Dendritic cell treated with granulocyte-macrophage colony-stimulating factor and Interleukin-4, amounts not matched to agents 40 ng/mL and 50 ng/mL, for 4 days (primary cell): Measurements from ENCODE around the gene GRIK4.

Source experiments
- H3K27ac Mint-ChIP-seq: one replicate; pipeline ENCODE4 v1.8.0; 2022; ENCODE audit warnings: mild to moderate bottlenecking, mixed read lengths
- H3K27me3 Mint-ChIP-seq: one replicate; pipeline ENCODE4 v1.8.0; 2022; ENCODE audit warnings: mild to moderate bottlenecking, mixed read lengths
- H3K36me3 Mint-ChIP-seq: one replicate; pipeline ENCODE4 v1.8.0; 2022; ENCODE audit warnings: low read depth, mixed read lengths
- H3K4me1 Mint-ChIP-seq: one replicate; pipeline ENCODE4 v1.8.0; 2022; ENCODE audit warnings: low read depth, mixed read lengths
- H3K4me3 Mint-ChIP-seq: one replicate; pipeline ENCODE4 v1.8.0; 2022; ENCODE audit warnings: mild to moderate bottlenecking, moderate library complexity, mixed read lengths
- H3K9me3 Mint-ChIP-seq: one replicate; pipeline ENCODE4 v1.8.0; 2022; ENCODE audit warnings: mixed read lengths
- intact Hi-C: fragments of 100-400 bp; cut with micrococcal nuclease; formaldehyde crosslinking; loops from one replicate; pipeline ENCODE4 v1.15.0; 2022

The GRIK4 gene

DNA sequence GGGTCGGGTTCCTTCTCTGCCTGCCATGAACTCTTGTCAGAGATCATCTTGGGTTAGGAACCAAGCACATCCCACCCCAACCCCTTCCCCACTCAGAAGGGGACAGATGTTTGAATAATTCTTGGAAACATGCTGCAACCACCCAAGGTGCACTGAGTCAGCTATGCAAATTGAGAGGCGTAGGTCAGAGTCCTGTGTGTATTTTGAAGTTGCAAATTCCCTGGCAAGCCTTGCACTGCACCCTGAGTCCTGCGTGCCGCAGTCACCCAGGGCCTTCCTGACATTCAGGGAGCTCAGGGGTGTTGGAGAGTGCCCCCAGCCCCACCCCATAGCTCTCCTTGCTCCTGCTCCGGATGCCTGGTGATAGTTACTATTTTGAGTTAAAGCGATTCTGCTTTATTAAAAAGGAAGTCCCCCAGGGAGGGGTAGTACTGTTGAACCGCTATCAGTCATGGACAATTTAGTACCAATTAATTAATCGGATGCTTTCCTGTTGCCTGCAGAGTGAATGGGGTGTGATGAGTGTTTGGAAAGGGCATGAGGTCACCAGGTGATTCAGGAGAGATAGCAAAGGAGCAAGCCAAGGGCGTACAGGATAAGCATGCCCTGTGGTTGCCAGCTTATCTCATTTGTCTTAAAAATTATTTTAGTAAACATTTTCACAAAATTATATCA is 123.7 kb downstream of the GRIK4 start:
- H3K27ac Mint-ChIP-seq, result no peak overlapping the region
- H3K4me3 Mint-ChIP-seq, result no peak overlapping the region
- peaks cover 7% of the 10 kb centered on the region for H3K27me3 Mint-ChIP-seq

GRCh38 chr11:120637131-120637530 is 125.6 kb downstream of the GRIK4 start:
- Mint-ChIP-seq H3K27ac (no peak overlapping the region), H3K36me3 (no peaks in the 10 kb centered on the region), H3K4me3 (no peak overlapping the region), H3K4me1 (no peaks in the 10 kb centered on the region), H3K27me3 (peaks cover 9% of the 10 kb centered on the region), H3K9me3 (no peaks in the 10 kb centered on the region)
- intact Hi-C loops, result no loop called here

More for the DNA sequence above, 123.7 kb downstream of the GRIK4 start:
- Mint-ChIP-seq H3K36me3 (no peaks in the 10 kb centered on the region), H3K9me3 (no peaks in the 10 kb centered on the region), H3K4me1 (no peaks in the 10 kb centered on the region)
- intact Hi-C loops, result no loop called here

- Mint-ChIP-seq H3K36me3 (no peaks in the 10 kb centered on the region), H3K4me3 (no peak overlapping the region), H3K4me1 (no peaks in the 10 kb centered on the region), H3K27ac (no peak overlapping the region), H3K9me3 (no peaks in the 10 kb centered on the region), H3K27me3 (peaks cover 14% of the 10 kb centered on the region)
- intact Hi-C loops, result no loop called here
These were observed 130.8 kb downstream of the GRIK4 start for GRCh38 chr11:120642196-120642894.

- Mint-ChIP-seq H3K4me1 (no peaks in the 10 kb centered on the region), H3K4me3 (no peak overlapping the region), H3K27ac (no peak overlapping the region), H3K27me3 (peaks cover 14% of the 10 kb centered on the region), H3K36me3 (no peaks in the 10 kb centered on the region), H3K9me3 (no peaks in the 10 kb centered on the region)
- intact Hi-C loops, result no loop called here
These were observed 131.7 kb downstream of the GRIK4 start for GRCh38 chr11:120643284-120643683.

DNA sequence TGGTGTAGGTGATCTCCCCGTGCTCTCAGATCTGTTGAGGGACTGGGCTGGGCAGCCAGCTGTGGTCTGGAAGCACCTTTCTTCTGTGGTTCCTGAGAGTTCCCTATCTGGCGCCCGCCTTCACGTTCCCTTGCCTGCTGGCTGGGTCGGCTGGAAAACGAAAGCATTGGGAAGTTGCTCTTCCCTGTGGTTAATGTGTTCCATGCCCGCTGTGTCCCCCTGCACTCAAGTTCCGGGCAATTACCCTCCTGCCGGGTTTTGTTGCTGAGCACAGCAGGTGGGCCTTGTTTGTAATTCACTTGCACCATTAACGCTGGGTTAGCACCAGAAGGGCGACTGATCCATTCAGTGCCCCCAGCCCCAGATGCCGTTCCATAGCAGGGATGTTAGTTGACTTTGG is 134.1 kb downstream of the GRIK4 start:
- Mint-ChIP-seq H3K4me1 (no peaks in the 10 kb centered on the region), H3K36me3 (no peaks in the 10 kb centered on the region), H3K27ac (no peak overlapping the region), H3K4me3 (no peak overlapping the region), H3K9me3 (no peaks in the 10 kb centered on the region), H3K27me3 (peaks cover 13% of the 10 kb centered on the region)
- intact Hi-C loops, result no loop called here

DNA sequence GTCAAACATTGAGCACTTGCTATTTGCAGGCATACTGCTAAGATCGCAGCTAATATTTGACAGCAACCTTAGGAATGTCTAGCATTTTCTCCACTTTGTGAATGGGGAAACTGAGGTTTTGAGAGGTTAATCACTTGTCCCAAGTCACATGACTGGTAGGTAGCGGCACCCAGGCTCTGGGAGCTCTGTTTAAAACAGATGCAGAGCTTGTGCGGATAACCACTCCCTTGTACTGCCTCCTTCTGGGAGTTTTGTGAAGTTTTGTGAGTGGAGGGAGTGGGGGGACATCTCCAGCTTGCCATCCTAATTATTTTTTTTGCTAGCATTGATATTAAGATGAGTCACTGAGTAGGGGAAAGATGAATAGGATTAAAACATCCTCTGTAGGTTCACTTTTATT is 134.7 kb downstream of the GRIK4 start:
- peaks cover 13% of the 10 kb centered on the region for H3K27me3 Mint-ChIP-seq
- no peak overlapping the region for H3K27ac Mint-ChIP-seq
- no peaks in the 10 kb centered on the region for H3K36me3 Mint-ChIP-seq
- no peak overlapping the region for H3K4me3 Mint-ChIP-seq
- H3K4me1 Mint-ChIP-seq, result no peaks in the 10 kb centered on the region
- no peaks in the 10 kb centered on the region for H3K9me3 Mint-ChIP-seq
- intact Hi-C loops, result no loop called here

DNA sequence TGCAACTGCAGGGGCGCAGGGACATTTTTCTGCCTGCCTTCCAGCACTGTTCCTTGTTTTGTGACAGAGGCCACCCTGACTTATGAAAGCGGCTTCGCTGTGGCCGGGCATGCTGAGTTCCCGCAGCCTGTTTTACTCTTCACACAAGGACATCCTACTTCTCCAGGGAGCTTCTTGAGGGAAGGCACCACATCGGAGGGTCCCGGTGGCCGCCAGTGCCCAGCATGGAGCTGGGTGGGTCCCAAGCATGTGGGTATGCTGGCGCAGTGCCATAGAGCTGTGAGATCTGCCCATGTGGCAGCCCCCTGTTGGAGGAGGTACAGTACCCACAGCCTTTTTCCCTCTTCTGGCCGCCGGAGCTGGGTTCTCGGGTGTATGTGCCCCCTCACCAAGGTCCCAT is 136.1 kb downstream of the GRIK4 start:
- intact Hi-C loops, result no loop called here
- H3K4me1 Mint-ChIP-seq, result no peaks in the 10 kb centered on the region

DNA sequence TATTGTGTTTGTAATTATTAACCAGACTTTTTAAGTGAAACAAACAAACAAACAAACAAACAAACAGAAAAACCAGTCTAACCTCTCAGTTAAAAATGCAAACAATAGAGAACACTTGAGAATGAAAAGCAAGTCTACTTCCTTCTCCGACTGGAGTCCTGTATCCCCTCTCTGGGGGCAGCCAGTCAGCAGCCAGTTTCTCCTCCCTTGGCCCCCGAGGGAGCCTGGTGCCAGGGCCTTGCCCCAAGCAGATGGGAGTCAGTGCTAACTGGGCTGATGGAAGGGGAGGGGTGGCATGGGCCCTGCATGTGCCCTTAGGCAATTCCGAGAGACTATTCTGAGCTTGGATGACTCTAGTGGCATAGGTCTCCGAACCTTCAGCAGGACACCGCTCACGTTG is 137.2 kb downstream of the GRIK4 start:
- Mint-ChIP-seq H3K27me3 (peaks cover 7% of the 10 kb centered on the region), H3K4me1 (no peaks in the 10 kb centered on the region), H3K36me3 (no peaks in the 10 kb centered on the region), H3K27ac (no peak overlapping the region), H3K4me3 (no peak overlapping the region), H3K9me3 (no peaks in the 10 kb centered on the region)
- intact Hi-C loops, result no loop called here

More for the DNA sequence above, 136.1 kb downstream of the GRIK4 start:
- Mint-ChIP-seq H3K9me3 (no peaks in the 10 kb centered on the region), H3K27me3 (peaks cover 10% of the 10 kb centered on the region), H3K27ac (no peak overlapping the region), H3K36me3 (no peaks in the 10 kb centered on the region), H3K4me3 (no peak overlapping the region)

- Mint-ChIP-seq H3K36me3 (no peaks in the 10 kb centered on the region), H3K9me3 (no peaks in the 10 kb centered on the region), H3K4me3 (no peak overlapping the region), H3K4me1 (no peaks in the 10 kb centered on the region), H3K27me3 (peaks cover 7% of the 10 kb centered on the region), H3K27ac (no peak overlapping the region)
- intact Hi-C loops, result no loop called here
These were observed 137.8 kb downstream of the GRIK4 start for GRCh38 chr11:120649316-120649715.

- Mint-ChIP-seq H3K9me3 (no peaks in the 10 kb centered on the region), H3K27me3 (peaks cover 3% of the 10 kb centered on the region), H3K4me1 (no peaks in the 10 kb centered on the region), H3K4me3 (no peak overlapping the region), H3K27ac (no peak overlapping the region), H3K36me3 (no peaks in the 10 kb centered on the region)
- intact Hi-C loops, result no loop called here
These were observed 139.8 kb downstream of the GRIK4 start for GRCh38 chr11:120651396-120651795.

DNA sequence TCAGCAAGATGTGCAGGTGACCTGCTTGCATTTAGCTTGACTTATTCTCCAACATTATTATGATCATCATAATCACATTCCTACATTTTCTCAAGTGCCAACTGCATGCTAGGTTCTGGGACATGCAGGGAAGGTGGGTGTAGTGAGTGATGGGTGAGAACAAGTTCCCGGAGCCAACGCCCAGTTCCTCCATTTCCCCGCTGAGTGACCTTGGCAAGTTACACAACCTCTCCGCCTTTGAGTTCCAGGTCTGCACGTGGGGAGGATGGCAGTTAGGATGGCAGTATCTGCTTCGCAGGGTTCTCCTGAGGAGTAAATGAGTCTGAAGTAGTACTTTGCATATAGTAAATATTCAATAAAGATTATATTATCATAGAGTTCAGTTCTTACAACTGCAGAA is 140.3 kb downstream of the GRIK4 start:
- Mint-ChIP-seq H3K4me1 (no peaks in the 10 kb centered on the region), H3K27ac (no peak overlapping the region), H3K4me3 (no peak overlapping the region), H3K9me3 (no peaks in the 10 kb centered on the region), H3K27me3 (peaks cover 3% of the 10 kb centered on the region), H3K36me3 (no peaks in the 10 kb centered on the region)
- intact Hi-C loops, result no loop called here

DNA sequence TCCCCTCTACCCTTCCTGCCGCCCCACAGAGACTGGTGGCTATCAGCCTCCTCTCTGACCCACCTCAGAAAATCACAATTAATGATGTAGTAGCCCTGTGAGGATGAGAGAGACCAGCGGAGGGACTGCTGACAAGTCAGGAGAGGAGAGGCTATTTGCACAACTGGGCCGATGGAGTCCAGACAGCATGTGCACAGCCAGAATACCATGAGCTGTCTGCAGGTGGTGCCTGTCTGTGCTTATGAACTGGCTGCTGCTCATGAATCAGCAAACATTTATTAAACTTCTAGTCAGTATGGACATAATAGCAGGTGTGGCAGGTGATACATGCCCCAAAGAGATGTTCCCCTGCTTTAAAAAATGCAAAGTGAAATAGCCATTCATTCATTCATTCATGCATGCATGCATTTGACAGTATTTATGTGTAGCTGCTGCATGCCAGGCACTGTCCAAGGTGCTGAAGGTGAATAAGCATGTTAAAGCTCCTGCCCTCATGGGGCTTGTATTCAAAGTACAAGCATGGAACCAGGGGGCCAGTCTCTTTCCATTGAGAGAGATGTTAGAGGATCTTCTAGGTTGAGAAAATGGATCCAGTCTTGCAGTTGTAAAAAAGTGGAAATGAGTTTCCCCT is 141.3 kb downstream of the GRIK4 start:
- H3K27me3 Mint-ChIP-seq, result peaks cover 3% of the 10 kb centered on the region
- no peaks in the 10 kb centered on the region for H3K36me3 Mint-ChIP-seq
- no peaks in the 10 kb centered on the region for H3K4me1 Mint-ChIP-seq
- H3K27ac Mint-ChIP-seq, result no peak overlapping the region
- no peak overlapping the region for H3K4me3 Mint-ChIP-seq
- no peaks in the 10 kb centered on the region for H3K9me3 Mint-ChIP-seq
- intact Hi-C loops, result no loop called here

DNA sequence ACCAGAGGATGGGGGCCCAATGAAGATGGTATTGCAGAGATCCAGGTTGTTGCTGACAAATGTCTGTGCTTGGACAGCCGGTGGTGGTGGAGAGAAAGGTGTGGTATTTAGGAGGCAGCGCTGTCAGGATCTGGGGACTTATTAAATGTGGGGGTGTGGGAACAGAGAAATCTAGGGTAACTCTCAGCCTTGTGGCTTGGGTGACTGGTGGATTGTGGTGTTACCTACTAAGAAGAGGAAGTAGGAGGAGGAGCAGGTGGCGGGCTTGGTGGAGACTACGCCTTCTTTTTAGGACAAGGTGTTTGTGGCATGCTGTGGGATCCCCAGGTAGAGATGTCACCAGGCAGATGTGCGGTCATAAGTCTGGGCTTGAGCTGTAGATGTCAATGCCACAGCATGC is 144.0 kb downstream of the GRIK4 start:
- no peak overlapping the region for H3K4me3 Mint-ChIP-seq
- intact Hi-C loops, result no loop called here
- H3K36me3 Mint-ChIP-seq, result no peaks in the 10 kb centered on the region
- H3K27me3 Mint-ChIP-seq, result peaks cover 9% of the 10 kb centered on the region
- no peak overlapping the region for H3K27ac Mint-ChIP-seq
- no peaks in the 10 kb centered on the region for H3K9me3 Mint-ChIP-seq
- H3K4me1 Mint-ChIP-seq, result no peaks in the 10 kb centered on the region

DNA sequence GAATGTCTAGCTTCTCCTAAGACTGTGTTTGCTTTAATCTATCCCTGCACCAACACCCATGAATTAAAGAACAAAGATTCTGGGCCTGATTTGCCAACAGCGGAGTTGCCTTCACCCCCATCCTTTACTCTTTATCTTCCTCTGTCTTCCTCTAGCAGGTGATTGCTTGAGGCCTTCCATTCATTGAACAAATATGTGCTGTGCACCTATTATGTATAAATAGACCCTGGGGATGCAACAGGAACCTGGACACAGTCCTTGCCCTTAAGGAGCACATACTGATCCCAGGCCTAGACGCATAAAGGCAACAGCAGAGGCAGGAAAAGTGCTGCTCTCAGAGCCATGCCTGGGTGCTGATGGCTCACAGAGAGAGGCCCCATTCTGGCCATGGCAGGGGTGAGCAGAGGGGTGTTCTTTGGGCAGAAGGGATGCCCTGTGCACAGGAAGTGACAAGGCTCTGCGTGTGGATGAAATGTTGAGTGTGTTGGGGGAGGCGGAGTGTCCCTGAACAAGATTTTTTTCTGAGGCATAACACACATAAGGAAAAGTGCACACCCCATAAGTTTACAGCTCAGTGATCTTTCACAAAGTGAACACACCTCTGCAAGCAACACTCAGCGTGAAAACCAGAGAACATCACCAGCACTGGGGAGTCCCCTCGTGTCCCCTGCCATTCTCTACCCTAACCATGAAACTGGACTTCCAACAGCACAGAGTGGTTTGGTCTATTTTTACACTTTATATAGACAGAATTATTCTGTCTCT is 145.9 kb downstream of the GRIK4 start:
- Mint-ChIP-seq H3K27ac (no peak overlapping the region), H3K27me3 (peaks cover 18% of the 10 kb centered on the region), H3K36me3 (no peaks in the 10 kb centered on the region), H3K4me3 (no peak overlapping the region), H3K4me1 (no peaks in the 10 kb centered on the region), H3K9me3 (no peaks in the 10 kb centered on the region)
- intact Hi-C loops, result no loop called here
